Measurements from ENCODE around the gene TTLL10. TPM values are rescaled to one million over a fixed set of nuclear protein-coding genes. Genes with fewer than 3 reads are reported as not detected.

TTLL10 gene
- total RNA-seq, 2 donors from 2014 or later, result not detected

DNA sequence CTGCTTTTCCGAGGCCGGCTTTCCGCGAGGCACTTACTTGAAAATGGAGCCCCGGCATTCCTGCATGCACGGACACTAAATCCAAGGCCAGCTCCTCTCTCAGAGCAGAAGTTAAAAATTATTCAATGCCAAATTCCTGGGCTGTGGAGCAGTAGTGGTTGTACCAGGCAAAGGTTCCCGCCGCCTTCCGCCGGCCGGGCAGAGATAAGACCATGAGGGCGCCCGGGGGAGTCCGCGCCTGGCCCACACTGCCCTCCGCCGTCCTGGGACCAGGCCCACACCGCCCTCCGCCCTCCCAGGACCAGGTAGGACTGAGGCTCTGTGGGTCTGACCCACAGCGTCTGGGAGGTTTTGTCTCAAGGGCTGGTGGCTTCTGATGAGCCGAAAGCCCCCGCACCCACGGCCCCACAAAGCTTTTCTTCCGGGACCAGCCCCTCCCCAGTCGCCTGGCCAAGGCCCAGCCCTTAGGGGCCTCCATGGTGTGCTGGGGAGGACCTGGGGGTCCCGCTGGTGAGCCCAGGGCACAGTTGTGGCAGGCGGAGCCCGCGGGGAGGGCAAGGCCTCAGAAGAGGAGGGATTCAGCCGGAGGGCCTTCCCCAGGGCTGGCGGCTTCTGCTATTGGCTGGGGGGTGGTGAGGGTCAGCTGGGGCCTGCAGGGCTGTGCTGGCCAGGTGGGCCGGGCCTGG, 45.1 kb upstream of the TTLL10 start:
- H3K36me3 ChIP-seq, result no peaks in the 10 kb centered on the region
- no peak overlapping the region for H3K4me3 ChIP-seq
- no peaks in the 10 kb centered on the region for H3K9me3 ChIP-seq
- no peaks in the 10 kb centered on the region for H3K27me3 ChIP-seq (replicated peaks; ENCODE audit: insufficient read depth)
- ATAC-seq (ENCODE audit: insufficient number of reproducible peaks, low FRiP score, low read depth) (no peak), DNase-seq (ENCODE audit: low spot score) (no peak)
- TF ChIP-seq, protein P1, sequence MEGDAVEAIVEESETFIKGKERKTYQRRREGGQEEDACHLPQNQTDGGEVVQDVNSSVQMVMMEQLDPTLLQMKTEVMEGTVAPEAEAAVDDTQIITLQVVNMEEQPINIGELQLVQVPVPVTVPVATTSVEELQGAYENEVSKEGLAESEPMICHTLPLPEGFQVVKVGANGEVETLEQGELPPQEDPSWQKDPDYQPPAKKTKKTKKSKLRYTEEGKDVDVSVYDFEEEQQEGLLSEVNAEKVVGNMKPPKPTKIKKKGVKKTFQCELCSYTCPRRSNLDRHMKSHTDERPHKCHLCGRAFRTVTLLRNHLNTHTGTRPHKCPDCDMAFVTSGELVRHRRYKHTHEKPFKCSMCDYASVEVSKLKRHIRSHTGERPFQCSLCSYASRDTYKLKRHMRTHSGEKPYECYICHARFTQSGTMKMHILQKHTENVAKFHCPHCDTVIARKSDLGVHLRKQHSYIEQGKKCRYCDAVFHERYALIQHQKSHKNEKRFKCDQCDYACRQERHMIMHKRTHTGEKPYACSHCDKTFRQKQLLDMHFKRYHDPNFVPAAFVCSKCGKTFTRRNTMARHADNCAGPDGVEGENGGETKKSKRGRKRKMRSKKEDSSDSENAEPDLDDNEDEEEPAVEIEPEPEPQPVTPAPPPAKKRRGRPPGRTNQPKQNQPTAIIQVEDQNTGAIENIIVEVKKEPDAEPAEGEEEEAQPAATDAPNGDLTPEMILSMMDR (IDR thresholded peaks at IDR 0.05), result no peak
- no peak overlapping the region for H3K27ac ChIP-seq
- H3K4me1 ChIP-seq (ENCODE audit: control insufficient read depth in 1 of 2, low read depth in 2 of 2), result no peaks in the 10 kb centered on the region

DNA sequence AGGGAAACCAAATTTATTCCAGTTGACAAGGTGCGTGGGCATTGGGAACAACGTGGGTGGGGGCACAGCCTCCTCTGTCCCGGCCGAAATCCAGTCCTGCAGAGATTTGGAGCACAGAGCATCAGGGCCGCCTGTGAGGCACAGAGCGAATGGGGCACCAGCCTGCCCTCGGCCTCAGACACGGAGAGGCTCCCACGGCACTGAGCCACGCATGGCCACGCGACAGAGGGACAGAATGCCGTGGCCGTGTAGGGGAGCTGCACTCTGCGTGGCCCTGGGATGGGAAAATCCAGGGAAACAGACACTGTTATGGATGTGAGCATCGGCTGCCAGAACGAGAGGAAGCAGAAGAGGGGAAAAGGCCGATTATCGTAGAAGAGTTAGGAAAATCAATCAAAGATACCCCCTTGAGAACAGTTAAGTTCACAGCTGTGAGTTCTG, 44.3 kb upstream of the TTLL10 start:
- Histone ChIP-seq H3K27ac (no peak overlapping the region), H3K36me3 (no peaks in the 10 kb centered on the region), H3K4me3 (no peak overlapping the region), H3K4me1 (ENCODE audit: control insufficient read depth in 1 of 2, low read depth in 2 of 2) (no peaks in the 10 kb centered on the region), H3K9me3 (no peaks in the 10 kb centered on the region), H3K27me3 (replicated peaks; ENCODE audit: insufficient read depth) (no peaks in the 10 kb centered on the region)
- DNase-seq (ENCODE audit: low spot score), result no peak
- TF ChIP-seq, protein P1 (IDR thresholded peaks at IDR 0.05), result no peak
- ATAC-seq (ENCODE audit: insufficient number of reproducible peaks, low FRiP score, low read depth), result no peak

DNA sequence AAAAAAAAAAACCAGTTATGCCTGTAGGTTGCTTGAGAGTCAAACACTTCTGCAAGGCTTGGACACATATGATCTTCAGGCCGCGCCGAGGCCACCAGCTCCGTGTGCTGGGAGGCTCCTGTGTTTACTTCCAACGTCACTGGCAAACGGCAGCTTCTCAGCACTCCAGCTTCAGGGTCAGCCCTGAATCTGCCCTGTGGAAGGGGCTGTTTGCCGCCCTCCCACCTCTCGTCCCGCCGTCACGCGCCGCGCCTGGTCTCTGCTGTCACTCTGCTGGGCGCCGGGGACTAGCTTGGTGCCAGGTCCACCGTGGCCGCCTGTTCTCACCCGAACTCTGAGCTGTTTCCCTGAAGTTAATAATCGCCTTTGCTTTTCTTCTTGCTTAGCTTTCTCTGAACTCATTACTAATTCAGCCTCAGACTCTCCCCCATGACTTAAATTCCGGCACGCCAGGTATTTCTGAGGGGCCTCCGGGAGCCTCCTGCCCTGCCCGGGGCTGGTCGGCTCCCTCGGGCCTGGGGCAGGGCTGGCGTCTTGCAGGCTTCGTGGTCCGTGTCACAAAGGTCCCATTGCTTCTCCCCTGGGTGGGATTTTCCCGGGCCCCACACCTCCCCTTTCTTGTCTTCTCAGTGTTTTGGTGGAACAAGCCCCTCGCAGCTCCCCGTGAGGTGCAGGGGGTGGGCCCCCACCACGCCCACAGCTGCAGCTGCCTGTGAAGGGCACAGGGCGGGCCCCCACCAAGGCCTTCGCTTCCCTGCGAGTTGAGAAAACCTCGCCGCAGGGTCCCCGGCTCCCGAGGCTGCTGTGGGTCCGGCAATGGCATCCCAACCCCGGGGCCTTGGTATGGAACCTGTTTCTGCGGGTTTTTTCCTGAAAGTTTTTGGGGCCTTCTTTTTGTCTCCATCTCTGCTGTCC, 43.2 kb upstream of the TTLL10 start:
- TF ChIP-seq, protein P1 (IDR thresholded peaks at IDR 0.05), result no peak
- Histone ChIP-seq H3K27me3 (replicated peaks; ENCODE audit: insufficient read depth) (no peaks in the 10 kb centered on the region), H3K36me3 (no peaks in the 10 kb centered on the region), H3K4me3 (no peak overlapping the region), H3K4me1 (ENCODE audit: control insufficient read depth in 1 of 2, low read depth in 2 of 2) (no peaks in the 10 kb centered on the region), H3K9me3 (no peaks in the 10 kb centered on the region), H3K27ac (no peak overlapping the region)
- DNase-seq (ENCODE audit: low spot score) (no peak), ATAC-seq (ENCODE audit: insufficient number of reproducible peaks, low FRiP score, low read depth) (no peak)

DNA sequence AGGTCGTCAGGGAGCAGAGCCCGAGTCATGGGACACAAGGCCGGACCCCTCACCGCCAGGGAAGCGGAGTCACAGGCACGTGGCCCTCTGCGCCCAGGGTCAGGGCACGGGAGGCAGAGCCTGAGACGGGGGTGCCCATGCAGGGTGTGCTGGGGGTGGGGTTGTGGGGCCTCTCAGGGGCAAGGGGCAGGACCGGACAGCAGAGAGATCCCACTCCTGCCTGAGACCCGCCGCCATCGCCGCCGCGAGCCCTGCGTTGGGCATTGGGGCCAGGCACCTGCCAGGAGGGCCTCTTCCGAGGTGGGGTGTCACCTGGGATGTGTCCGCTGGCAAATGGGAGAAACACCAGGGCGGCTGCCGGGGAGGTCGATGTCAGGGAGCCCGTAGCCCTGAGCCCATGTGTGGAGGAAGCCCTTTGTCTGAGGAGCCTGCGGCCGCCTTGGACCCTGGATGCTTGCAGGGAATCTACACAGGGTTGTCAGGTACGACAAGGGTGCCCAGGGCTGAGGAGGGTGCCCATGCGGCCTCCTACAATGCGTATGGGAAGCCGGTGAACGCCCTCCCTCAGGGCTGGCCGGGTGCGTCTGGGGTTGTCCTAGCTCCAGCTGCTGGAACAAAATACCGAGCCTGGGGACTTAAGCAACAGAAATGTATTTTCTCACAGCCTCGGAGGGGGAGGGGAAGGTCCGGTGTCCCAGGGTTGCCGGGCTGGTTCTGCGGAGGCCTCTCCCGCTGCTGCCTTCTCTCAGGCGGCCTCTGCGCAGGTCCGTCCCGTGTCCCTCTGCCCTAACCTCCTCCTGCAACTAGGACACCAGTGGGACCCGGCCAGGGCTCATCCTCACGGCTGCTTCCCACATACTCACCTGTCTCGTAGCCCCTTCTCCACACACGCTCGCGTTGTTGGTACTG, 41.4 kb upstream of the TTLL10 start:
- H3K9me3 ChIP-seq, result no peaks in the 10 kb centered on the region
- no peak for DNase-seq (ENCODE audit: low spot score)
- ATAC-seq (ENCODE audit: insufficient number of reproducible peaks, low FRiP score, low read depth), result no peak
- no peak overlapping the region for H3K27ac ChIP-seq
- H3K36me3 ChIP-seq, result no peaks in the 10 kb centered on the region
- TF ChIP-seq, protein P1 (IDR thresholded peaks at IDR 0.05), result no peak
- H3K27me3 ChIP-seq (replicated peaks; ENCODE audit: insufficient read depth), result no peaks in the 10 kb centered on the region
- no peak overlapping the region for H3K4me3 ChIP-seq
- no peaks in the 10 kb centered on the region for H3K4me1 ChIP-seq (ENCODE audit: control insufficient read depth in 1 of 2, low read depth in 2 of 2)
